Smooth muscle cell (in vitro differentiated cells): ENCODE measurements around the gene PCDHA6. TPM values are rescaled to one million over a fixed set of nuclear protein-coding genes. Genes with fewer than 3 reads are reported as not detected.
A peak's percentile ranks its signal among the peaks of the same experiment; 100 is the strongest.
"Not testable (repeated sequence)": the region's sequence is repeated elsewhere in the genome, so short reads cannot be mapped to it uniquely, and the experiment has no call there.

Experiments used
- DNase-seq: peaks from one replicate; lab custom pipeline; 2025; ENCODE audit not compliant: unreplicated experiment; lab: John Stamatoyannopoulos, UW
- H2AFZ ChIP-seq: fragments of 200-600 bp; sonication (generic); 2 replicates; pipeline ENCODE4 v1.6.0; 2016; ENCODE audit warnings: antibody characterized with exemption, low read depth, mild to moderate bottlenecking
- H3F3A ChIP-seq: fragments of 200-600 bp; sonication (generic); 2 replicates; pipeline ENCODE4 v1.6.0; 2017; ENCODE audit warnings: antibody characterized with exemption, low read depth
- H3K27ac ChIP-seq: fragments of 200-600 bp; sonication (generic); 2 replicates; pipeline ENCODE4 v1.5.1; 2016; ENCODE audit warnings: low read depth, mild to moderate bottlenecking
- H3K27me3 ChIP-seq: fragments of 200-600 bp; sonication (generic); 2 replicates; pipeline ENCODE4 v1.6.1; 2016; ENCODE audit warnings: low read depth, mild to moderate bottlenecking
- H3K36me3 ChIP-seq: fragments of 200-600 bp; sonication (generic); 2 replicates; pipeline ENCODE4 v1.5.1; 2016; ENCODE audit warnings: low read depth
- H3K4me1 ChIP-seq: fragments of 200-600 bp; sonication (generic); 2 replicates; pipeline ENCODE4 v1.5.1; 2016; ENCODE audit warnings: low read depth
- H3K4me2 ChIP-seq: fragments of 200-600 bp; sonication (generic); 2 replicates; pipeline ENCODE4 v1.6.0; 2016; ENCODE audit warnings: mild to moderate bottlenecking
- H3K4me3 ChIP-seq: fragments of 200-600 bp; sonication (generic); 2 replicates; pipeline ENCODE4 v1.5.1; 2016; ENCODE audit warnings: mild to moderate bottlenecking
- H3K79me2 ChIP-seq: fragments of 200-600 bp; sonication (generic); 2 replicates; pipeline ENCODE4 v1.6.0; 2016; ENCODE audit warnings: low read depth, mild to moderate bottlenecking
- H3K9ac ChIP-seq: fragments of 200-600 bp; sonication (generic); 2 replicates; pipeline ENCODE4 v1.6.0; 2016; ENCODE audit warnings: low read depth
- H3K9me3 ChIP-seq: fragments of 200-600 bp; sonication (generic); replicated peaks from 2 replicates; pipeline ENCODE4 v1.5.1; 2016; ENCODE audit warnings: low read depth
- H4K20me1 ChIP-seq: fragments of 200-600 bp; sonication (generic); 2 replicates; pipeline ENCODE4 v1.6.0; 2016; ENCODE audit warnings: low read depth
- CTCF ChIP-seq: fragments of 200-600 bp; sonication (generic); IDR thresholded peaks from 2 replicates; pipeline ENCODE4 v1.5.1; 2017; ENCODE audit warnings: borderline replicate concordance, mild to moderate bottlenecking, antibody characterized with exemption; ENCODE audit not compliant: insufficient read depth, poor library complexity, severe bottlenecking
- whole genome bisulfite sequencing: methylation state at CpG from one replicate; pipeline ENCODE4 v1.1.7; 2016; ENCODE audit warnings: low lambda C conversion rate; 5-methylcytosine and 5-hydroxymethylcytosine counted together
- polyA plus RNA-seq: library from polyadenylated mRNA; unstranded; fragments of >200 nt; fragmentation: Nextera tagmentation; extraction: Ambion mirVana; gene quantifications from 2 replicates; pipeline ENCODE4 v1.2.1, GENCODE V29; 2016
- total RNA-seq: library from RNA; depleted of rRNA; stranded (reverse); fragments of >200 nt; gene quantifications from 2 replicates; pipeline ENCODE4 v1.2.3, GENCODE V29; 2014

The PCDHA6 gene
- total and polyA plus RNA-seq, 2 experiments from 2014 or later = 0.22 to 1.2 TPM

- H3F3A ChIP-seq = no peaks in the 10 kb centered on the region
- H2AFZ ChIP-seq = no peak overlapping the region
- TF ChIP-seq CTCF = no peak
- no peak overlapping the region for H3K27ac ChIP-seq
- H3K36me3 ChIP-seq = no peaks in the 10 kb centered on the region
- H3K9ac ChIP-seq = no peak overlapping the region
- WGBS = 89% methylated on average over 2 of the region's 2 CpGs
- H3K4me2 ChIP-seq = no peak overlapping the region
- H3K4me1 ChIP-seq = no peaks in the 10 kb centered on the region
- no peak overlapping the region for H3K4me3 ChIP-seq
- H4K20me1 ChIP-seq = no peaks in the 10 kb centered on the region
- no peaks in the 10 kb centered on the region for H3K79me2 ChIP-seq
- no peak for DNase-seq
- H3K9me3 ChIP-seq = no peaks in the 10 kb centered on the region
- H3K27me3 ChIP-seq = no peaks in the 10 kb centered on the region
Measured at GRCh38 chr5:140791089-140791488, 36.7 kb upstream of the PCDHA6 start.

GRCh38 chr5:140794595-140795258 is 33.0 kb upstream of the PCDHA6 start, which contains the start of gene PCDHA2:
Gene PCDHA2 (plus strand): TSS chr5:140794852.
- H3K27ac ChIP-seq = peak within 1 kb of the TSS; percentile 14
- WGBS = 6% methylated on average over 27 of the region's 27 CpGs
- DNase-seq = no peak
- H3K36me3 ChIP-seq = peaks cover under 1% of the 10 kb centered on the region
- H3K79me2 ChIP-seq = no peaks in the 10 kb centered on the region
- peak; percentile 70 for TF ChIP-seq CTCF
- no peaks in the 10 kb centered on the region for H3K4me1 ChIP-seq
- no peaks in the 10 kb centered on the region for H3F3A ChIP-seq
- H3K9me3 ChIP-seq = peaks cover 7% of the 10 kb centered on the region
- peak within 1 kb of the TSS; percentile 83 for H3K4me2 ChIP-seq
- no peaks in the 10 kb centered on the region for H3K27me3 ChIP-seq
- peak within 1 kb of the TSS; percentile 95 for H2AFZ ChIP-seq
- H3K4me3 ChIP-seq = peak within 1 kb of the TSS; percentile 66
- no peaks in the 10 kb centered on the region for H4K20me1 ChIP-seq
- no peak within 1 kb of the TSS for H3K9ac ChIP-seq

GRCh38 chr5:140795259-140795641 is 32.5 kb upstream of the PCDHA6 start:
- Histone ChIP-seq H2AFZ (peak overlapping the region; percentile 95), H3K4me3 (peak overlapping the region; percentile 66), H3K36me3 (peaks cover 4% of the 10 kb centered on the region), H3K27ac (no peak overlapping the region), H3K4me1 (no peaks in the 10 kb centered on the region), H3K79me2 (no peaks in the 10 kb centered on the region), H3K9me3 (peaks cover 7% of the 10 kb centered on the region), H3F3A (no peaks in the 10 kb centered on the region), H3K4me2 (peak overlapping the region; percentile 83), H3K27me3 (no peaks in the 10 kb centered on the region), H4K20me1 (no peaks in the 10 kb centered on the region), H3K9ac (no peak overlapping the region)
- DNase-seq = no peak
- WGBS = 24% methylated on average over 15 of the region's 15 CpGs
- peak; percentile 39 for TF ChIP-seq CTCF

GRCh38 chr5:140796072-140796717 is 31.6 kb upstream of the PCDHA6 start:
- H2AFZ ChIP-seq, H3K27me3 ChIP-seq, H3K9me3 ChIP-seq, H3K9ac ChIP-seq, H3K4me2 ChIP-seq, H4K20me1 ChIP-seq, H3K4me3 ChIP-seq, H3K4me1 ChIP-seq, H3K79me2 ChIP-seq, DNase-seq, H3K36me3 ChIP-seq, H3K27ac ChIP-seq, H3F3A ChIP-seq: not testable (repeated sequence)
- WGBS = 98% methylated on average over 53 of the region's 72 CpGs
